Kasumi-1 (cell line): Measurements from ENCODE around the gene FAT1.

ENCODE experiments used
- DNase-seq, 2 experiments: peaks; one replicate each; lab custom pipeline; 2025; lab: John Stamatoyannopoulos, UW

FAT1 gene

DNA sequence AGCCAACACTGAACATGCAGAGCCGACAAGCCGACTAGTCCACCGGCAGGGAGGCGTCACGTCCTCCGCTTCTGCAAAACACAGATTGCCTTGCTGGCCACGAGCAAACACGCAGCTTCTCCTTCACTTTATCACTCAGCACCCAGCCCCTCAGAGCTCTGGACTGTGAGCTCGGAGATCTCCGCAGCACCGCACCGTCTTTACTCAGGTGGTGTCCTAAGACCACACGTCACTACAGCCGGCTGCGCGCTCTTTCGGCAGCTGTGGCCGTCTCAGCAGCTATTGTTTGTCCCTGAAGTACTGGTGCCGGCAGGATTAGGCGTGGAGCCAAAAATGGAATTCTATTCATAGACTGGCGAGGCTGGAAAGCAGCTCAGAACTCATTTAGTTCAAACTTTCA, 72.0 kb downstream of the FAT1 start:
- no peak for DNase-seq

GRCh38 chr4:186651181-186651603, 72.5 kb downstream of the FAT1 start:
- no peak for DNase-seq

DNA sequence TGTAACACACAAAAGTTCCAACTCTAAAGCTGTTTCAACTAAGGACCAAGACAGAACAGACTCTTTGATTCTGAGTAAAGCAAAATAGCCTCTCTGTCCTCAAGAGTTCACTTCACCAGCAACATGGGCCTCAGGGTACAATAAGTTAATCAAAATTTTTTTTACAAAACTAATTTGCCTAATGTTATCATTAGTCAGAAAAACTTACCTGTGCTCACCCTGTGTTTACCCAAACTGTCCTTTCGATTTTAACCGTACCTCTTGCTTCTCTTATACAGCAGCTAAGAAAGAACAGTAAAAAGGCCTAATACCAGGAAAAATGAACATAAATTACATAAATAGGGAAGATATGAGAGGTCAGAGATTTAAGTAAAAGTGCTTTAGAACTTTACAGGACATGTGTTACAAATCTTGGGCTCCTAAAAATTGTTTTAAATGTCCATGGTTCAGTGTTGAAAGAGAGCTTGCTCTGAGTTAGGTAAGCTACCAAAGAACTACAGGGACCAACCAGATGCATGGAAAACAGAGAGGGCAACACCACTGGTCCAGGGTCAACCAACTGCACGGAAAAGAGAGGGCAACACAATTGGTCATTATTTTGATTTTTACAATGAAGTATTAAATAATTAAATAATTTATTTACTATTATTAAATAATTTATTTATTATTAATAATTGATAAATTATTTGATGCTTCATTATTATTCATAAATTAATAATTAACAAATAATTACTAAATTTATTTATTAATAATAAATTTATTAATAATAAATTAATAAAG, 73.1 kb downstream of the FAT1 start:
- DNase-seq = no peak

DNA sequence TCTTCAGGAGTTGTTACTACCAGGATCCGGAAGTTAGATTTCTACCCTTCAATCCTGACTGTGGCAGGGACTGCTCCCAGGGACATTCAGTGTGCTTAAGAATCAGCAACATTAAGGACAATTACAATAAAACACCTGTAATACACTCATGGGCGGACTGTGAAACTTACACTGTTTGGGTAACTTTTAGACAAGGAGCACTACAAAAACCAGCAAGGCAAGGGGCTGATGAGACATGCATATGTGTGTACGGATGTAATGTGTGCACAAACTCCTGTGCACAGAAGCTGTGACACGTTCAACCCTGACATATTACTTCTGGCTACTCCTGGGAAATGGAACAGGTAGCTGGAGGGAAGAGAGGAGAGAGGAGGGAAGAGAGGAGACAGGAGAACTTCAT, 75.8 kb downstream of the FAT1 start:
- no peak for DNase-seq

- no peak for DNase-seq
Measured at GRCh38 chr4:186644737-186645261, 78.9 kb downstream of the FAT1 start.

GRCh38 chr4:186644311-186644638, 79.4 kb downstream of the FAT1 start:
- no peak for DNase-seq

DNA sequence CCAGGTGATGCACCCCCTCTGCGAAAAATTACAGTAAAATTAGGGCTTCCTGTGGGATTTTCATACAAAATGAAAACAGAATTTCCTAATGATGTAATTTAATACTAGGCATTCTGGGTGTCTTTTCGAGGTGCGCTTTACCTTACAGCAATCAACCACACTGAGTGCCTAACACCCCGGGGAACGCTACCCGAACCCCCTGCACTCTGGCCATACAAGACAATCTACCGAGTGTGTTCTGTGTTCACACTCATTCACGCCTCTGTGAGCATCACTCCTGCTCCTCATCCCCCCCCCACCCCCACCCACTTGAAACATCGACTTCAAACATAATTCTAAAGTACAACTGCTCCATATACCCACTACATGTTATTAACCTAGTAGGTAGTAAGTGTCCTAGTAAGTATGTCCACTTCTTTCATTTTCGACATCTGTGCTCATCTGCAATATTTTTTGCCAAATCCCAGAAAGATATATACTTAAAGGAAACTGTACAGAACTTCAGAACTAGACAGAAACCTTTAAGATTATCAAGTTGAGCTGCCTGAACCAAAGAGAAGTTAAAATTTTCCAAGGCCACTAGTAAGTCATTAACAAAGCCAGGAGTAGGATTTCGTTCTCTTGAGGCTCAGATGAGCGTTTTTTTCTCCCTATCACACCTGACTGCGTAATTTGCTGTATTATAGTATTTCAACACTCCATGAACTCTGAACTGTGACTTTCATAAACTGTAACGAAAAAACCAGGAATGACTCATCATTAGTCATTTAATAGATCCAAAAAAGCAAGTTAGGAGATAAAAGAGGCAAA, 80.0 kb downstream of the FAT1 start:
- DNase-seq = no peak

DNA sequence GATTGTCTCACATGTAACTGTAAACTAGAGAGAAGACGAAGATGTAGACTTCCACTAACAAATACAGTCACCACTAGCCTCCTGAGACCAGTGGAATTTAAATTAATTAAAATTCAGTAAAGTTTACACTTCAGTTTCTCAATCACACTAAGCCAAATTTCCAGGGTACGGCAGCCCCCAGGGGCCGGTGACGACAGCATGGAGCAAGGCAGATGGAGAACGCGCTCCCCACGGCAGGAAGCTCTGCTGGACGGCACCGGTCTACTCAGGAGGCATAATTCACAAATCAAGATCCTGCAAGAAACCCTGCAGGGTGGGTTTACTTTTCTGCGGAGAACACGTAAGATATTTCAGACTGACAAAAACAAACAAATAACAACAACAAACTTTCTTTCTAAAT, 80.7 kb downstream of the FAT1 start:
- DNase-seq = no peak

- no peak for DNase-seq
Measured at GRCh38 chr4:186642530-186642929, 81.1 kb downstream of the FAT1 start.

GRCh38 chr4:186634591-186635128, 89.0 kb downstream of the FAT1 start:
- no peak for DNase-seq

DNA sequence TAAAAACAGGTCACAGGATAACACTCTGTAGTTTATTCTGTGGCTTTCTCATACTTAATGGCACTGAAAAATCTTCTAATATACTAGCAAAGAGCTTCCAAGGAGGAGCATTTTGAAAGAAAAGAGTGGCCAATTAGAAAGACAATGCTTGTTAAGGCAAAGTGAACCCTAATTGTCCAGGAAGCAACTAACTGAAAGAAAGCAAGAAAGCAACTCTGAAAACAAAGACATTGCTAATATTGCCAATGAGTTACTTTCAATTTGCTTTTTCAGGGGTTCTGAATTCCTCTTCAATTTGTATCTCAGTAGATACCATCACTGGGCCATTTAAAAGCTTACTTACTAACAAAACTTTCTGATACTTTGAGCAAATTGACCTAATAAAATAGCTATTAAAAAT, 89.8 kb downstream of the FAT1 start:
- DNase-seq = no peak

DNA sequence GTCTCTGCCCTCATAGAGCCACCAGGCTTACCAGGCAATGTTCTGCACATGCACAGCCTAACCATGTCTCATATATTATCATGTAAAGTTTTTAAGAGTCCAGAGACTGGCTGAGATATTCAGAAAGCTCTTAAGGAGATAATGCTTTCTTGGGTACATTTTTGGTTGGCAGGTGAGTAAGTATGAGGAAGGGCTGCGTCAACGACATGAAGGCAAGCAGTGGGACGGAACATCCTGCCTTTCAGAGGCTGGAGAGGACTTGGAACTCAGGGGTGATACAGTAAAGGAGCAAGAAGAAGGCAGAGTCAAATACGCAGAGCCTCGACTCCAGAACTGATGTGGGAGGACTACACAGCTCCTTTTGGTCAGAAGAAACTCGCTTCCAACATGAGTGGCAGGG, 93.5 kb downstream of the FAT1 start:
- DNase-seq = no peak

GRCh38 chr4:186628058-186628711, 95.5 kb downstream of the FAT1 start:
- DNase-seq = peak in 1 of 2 experiments; percentile 29

DNA sequence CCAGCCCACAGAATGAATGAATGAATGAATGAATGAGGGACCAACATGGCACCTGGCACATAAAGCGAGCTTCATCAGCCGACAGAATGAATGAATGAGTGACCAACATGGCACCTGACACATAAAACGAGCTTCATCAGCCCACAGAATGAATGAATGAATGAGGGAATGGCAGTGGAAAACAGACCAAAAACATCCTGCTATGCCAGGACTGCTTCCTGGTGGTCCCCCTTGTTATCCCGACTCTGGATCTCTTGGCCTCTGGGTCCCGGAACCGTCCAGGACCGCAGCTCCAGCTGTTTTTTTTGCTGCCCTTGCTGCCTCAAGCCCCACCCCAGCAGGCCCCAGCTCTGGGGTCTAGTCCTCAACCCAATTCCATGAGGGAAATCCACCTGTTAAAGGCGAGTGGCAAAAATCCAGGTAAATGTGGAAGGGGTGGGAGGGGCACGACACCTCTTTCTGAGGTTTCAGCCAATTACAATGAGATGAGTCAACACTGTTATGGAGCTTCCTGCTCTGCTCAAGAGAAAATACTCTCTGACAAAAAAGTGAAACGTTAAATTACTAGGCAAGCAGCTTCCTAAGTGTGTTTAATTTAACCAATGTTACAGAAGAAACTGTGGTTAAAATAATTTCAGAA, 96.3 kb downstream of the FAT1 start:
- DNase-seq = peak; percentile 3 to 13

GRCh38 chr4:186624951-186625350, 98.7 kb downstream of the FAT1 start:
- no peak for DNase-seq

GRCh38 chr4:186623546-186623945, 100.1 kb downstream of the FAT1 start:
- no peak for DNase-seq

GRCh38 chr4:186622788-186623464, 100.7 kb downstream of the FAT1 start:
- no peak for DNase-seq

- DNase-seq = no peak
Measured at GRCh38 chr4:186621959-186622553, 101.6 kb downstream of the FAT1 start.

DNA sequence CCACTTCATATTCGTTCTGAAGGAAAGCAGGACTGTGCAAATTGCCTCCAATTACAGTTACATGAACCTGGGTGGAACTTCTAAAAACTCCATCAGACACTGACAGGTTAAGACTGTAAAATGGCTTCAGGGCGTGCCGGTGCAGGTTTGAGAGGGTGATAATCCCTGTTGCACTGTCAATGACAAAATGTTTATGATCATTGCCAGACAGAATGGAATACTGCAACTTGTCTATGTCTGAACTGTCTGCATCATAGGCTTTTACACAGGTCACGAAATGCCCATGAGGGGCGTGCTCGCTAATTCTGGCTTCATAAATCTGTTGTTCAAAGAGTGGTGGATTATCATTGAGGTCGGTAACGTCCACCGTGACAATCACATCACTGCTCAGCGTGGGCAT, 104.6 kb downstream of the FAT1 start:
- DNase-seq = no peak

- DNase-seq = no peak
Measured at GRCh38 chr4:186617921-186618320, 105.7 kb downstream of the FAT1 start.

DNA sequence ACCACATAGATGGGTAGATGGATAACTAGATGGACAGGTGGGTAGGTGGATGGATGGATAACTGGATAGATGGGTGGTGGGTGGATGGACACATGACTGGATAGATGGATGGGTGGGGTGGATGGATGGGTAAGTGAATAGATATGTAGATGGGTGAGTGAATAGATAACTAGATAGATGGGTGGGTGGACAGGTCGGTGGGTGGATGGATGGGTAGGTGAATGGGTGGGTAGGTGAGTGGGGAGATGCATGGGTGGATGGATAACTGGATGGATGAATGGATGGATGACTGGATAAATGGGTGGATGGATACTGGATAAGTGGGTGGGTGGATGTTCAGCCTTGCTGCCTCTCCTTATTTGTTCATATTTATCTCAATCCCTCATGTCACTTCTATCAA, 116.2 kb downstream of the FAT1 start:
- DNase-seq = no peak
